B cell (primary cell): ENCODE data around the gene TRAPPC8. TPM values are rescaled to one million over a fixed set of nuclear protein-coding genes. Genes with fewer than 3 reads are reported as not detected.

Experiments
- ATAC-seq: fragments of 200-7000 bp; cut with Tn5 transposase; one replicate; pipeline ENCODE4 v1.10.0; 2021; ENCODE audit warnings: low read depth, mild to moderate bottlenecking, moderate number of reproducible peaks, moderate library complexity
- CTCF ChIA-PET: fragments of 350-600 bp; sonication (Branson Sonifier 250); formaldehyde crosslinking; loops from one replicate; lab custom pipeline; 2021; ENCODE audit warnings: antibody characterized with exemption, inconsistent platforms; lab: Charles Lee
- POLR2A ChIA-PET: fragments of 350-600 bp; sonication (Branson Sonifier 250); formaldehyde crosslinking; loops from one replicate; lab custom pipeline; 2021; ENCODE audit warnings: antibody characterized with exemption; lab: Charles Lee
- DNase-seq: peaks from one replicate; pipeline ENCODE4 v3.0.0; 2013
- H2AFZ ChIP-seq: 2 replicates; pipeline ENCODE4 v1.6.1; 2012; ENCODE audit warnings: mild to moderate bottlenecking, low read depth, low read length; ENCODE audit not compliant: insufficient read depth, poor library complexity, severe bottlenecking
- H3K27ac ChIP-seq, 2 donors: 1 replicate in 1 of 2; 2 replicates in 1 of 2; pipeline ENCODE4 v1.5.1; 2012 to 2013; ENCODE audit warnings: low read length in 2 of 2, mild to moderate bottlenecking in 2 of 2, moderate library complexity in 1 of 2
- H3K27me3 ChIP-seq, 4 experiments: fragments of 200-600 bp in 1 of 4; sonication (generic) in 1 of 4; replicated peaks in 1 of 4; 1 replicate in 2 of 4; 2 replicates in 2 of 4; pipeline versions ENCODE4 v1.6.1 to v1.7.0; 2013 to 2016; ENCODE audit warnings: low read length in 3 of 4, mild to moderate bottlenecking in 2 of 4, mixed read lengths in 1 of 4, moderate library complexity in 1 of 4; ENCODE audit not compliant: insufficient read depth in 4 of 4, control insufficient read depth in 3 of 4; ENCODE audit errors: control extremely low read depth in 1 of 4
- H3K36me3 ChIP-seq, 2 experiments: replicated peaks in 1 of 2; 1 replicate in 1 of 2; 2 replicates in 1 of 2; pipeline versions ENCODE4 v1.6.1 to v1.7.1; 2013; ENCODE audit warnings: low read length in 1 of 2; ENCODE audit not compliant: insufficient read depth in 2 of 2, control insufficient read depth in 1 of 2; ENCODE audit errors: control extremely low read depth in 1 of 2, extremely low read depth in 1 of 2
- H3K4me1 ChIP-seq, 2 donors: fragments of 200-600 bp in 1 of 2; sonication (generic) in 1 of 2; 1 replicate in 1 of 2; 2 replicates in 1 of 2; pipeline versions ENCODE4 v1.5.1 to v1.6.1; 2013 to 2017; ENCODE audit warnings: low read length in 2 of 2; ENCODE audit not compliant: control insufficient read depth in 2 of 2, insufficient read depth in 2 of 2
- H3K4me2 ChIP-seq: replicated peaks from 2 replicates; pipeline ENCODE3; 2012; ENCODE audit warnings: mild to moderate bottlenecking, low read depth, low read length; ENCODE audit not compliant: poor library complexity, severe bottlenecking
- H3K4me3 ChIP-seq, 5 experiments: fragments of 200-600 bp in 1 of 5; sonication (generic) in 1 of 5; 1 replicate in 3 of 5; 2 replicates in 2 of 5; pipeline versions ENCODE4 v1.5.1 to v1.7.0; 2011 to 2016; ENCODE audit warnings: low read length in 4 of 5, mild to moderate bottlenecking in 4 of 5, low read depth in 2 of 5, control low read depth in 1 of 5, moderate library complexity in 1 of 5; ENCODE audit not compliant: insufficient read depth in 1 of 5; ENCODE audit errors: control extremely low read depth in 1 of 5, extremely low read depth in 1 of 5
- H3K79me2 ChIP-seq: fragments of 200-600 bp; sonication (generic); one replicate; pipeline ENCODE4 v1.6.0; 2016; ENCODE audit warnings: low read length; ENCODE audit not compliant: control insufficient read depth, insufficient read depth
- H3K9ac ChIP-seq: fragments of 200-600 bp; sonication (generic); 2 replicates; pipeline ENCODE4 v1.6.1; 2017; ENCODE audit warnings: mild to moderate bottlenecking, low read length, moderate library complexity
- H3K9me3 ChIP-seq, 3 donors: one replicate each; pipeline versions ENCODE4 v1.6.1 to v1.7.1; 2013; ENCODE audit warnings: low read length in 2 of 3; ENCODE audit not compliant: control insufficient read depth in 2 of 3, insufficient read depth in 1 of 3; ENCODE audit errors: control extremely low read depth in 1 of 3
- H4K20me1 ChIP-seq: 2 replicates; pipeline ENCODE4 v1.6.0; 2012; ENCODE audit warnings: mild to moderate bottlenecking, low read length; ENCODE audit not compliant: insufficient read depth, control insufficient read depth, poor library complexity, severe bottlenecking
- H3K27ac Mint-ChIP-seq: one replicate; pipeline ENCODE4 v1.8.0; 2021; ENCODE audit warnings: mixed read lengths
- H3K27me3 Mint-ChIP-seq: one replicate; pipeline ENCODE4 v1.8.0; 2021; ENCODE audit warnings: mixed read lengths
- H3K4me1 Mint-ChIP-seq: one replicate; pipeline ENCODE4 v1.8.0; 2021; ENCODE audit warnings: mixed read lengths
- H3K4me3 Mint-ChIP-seq: one replicate; pipeline ENCODE4 v1.8.0; 2021; ENCODE audit warnings: mixed read lengths
- H3K9me3 Mint-ChIP-seq: one replicate; pipeline ENCODE4 v1.8.0; 2022; ENCODE audit warnings: mixed read lengths; ENCODE audit not compliant: insufficient read depth
- CTCF ChIP-seq: fragments of 200-600 bp; IDR thresholded peaks from one replicate; pipeline ENCODE4 v1.8.0; 2022; ENCODE audit warnings: antibody characterized with exemption, mild to moderate bottlenecking
- EZH2 ChIP-seq: IDR thresholded peaks from 2 replicates; pipeline ENCODE4 v1.6.1; 2012; ENCODE audit warnings: borderline replicate concordance, low read depth, mild to moderate bottlenecking, moderate library complexity, low read length; ENCODE audit not compliant: insufficient read depth, poor library complexity, severe bottlenecking
- WGBS: methylation state at CpG from one replicate; pipeline ENCODE4 v1.1.5; 2013; ENCODE audit warnings: missing lambda C conversion rate; ENCODE audit not compliant: insufficient coverage; 5-methylcytosine and 5-hydroxymethylcytosine counted together
- intact Hi-C: fragments of 100-400 bp; cut with micrococcal nuclease; formaldehyde crosslinking; loops from one replicate; pipeline ENCODE4 v1.10.0; 2022
- polyA plus RNA-seq: library from polyadenylated mRNA; depleted of rRNA; stranded (reverse); fragments of >200 nt; gene quantifications from 2 replicates; pipeline ENCODE4 v1.2.3, GENCODE V29; 2012
- total RNA-seq, 2 donors: library from RNA; stranded (reverse); fragments of 120-200 nt in 1 of 2; gene quantifications; 1 replicate in 1 of 2; 2 replicates in 1 of 2; pipeline versions ENCODE4 v1.2.3 to v1.2.4, GENCODE V29; 2013 to 2022

TRAPPC8 gene
- total and polyA plus RNA-seq, 2 donors (not counting 1 experiment from before 2014, with no cell fraction given) = 53.6 to 95.5 TPM

DNA sequence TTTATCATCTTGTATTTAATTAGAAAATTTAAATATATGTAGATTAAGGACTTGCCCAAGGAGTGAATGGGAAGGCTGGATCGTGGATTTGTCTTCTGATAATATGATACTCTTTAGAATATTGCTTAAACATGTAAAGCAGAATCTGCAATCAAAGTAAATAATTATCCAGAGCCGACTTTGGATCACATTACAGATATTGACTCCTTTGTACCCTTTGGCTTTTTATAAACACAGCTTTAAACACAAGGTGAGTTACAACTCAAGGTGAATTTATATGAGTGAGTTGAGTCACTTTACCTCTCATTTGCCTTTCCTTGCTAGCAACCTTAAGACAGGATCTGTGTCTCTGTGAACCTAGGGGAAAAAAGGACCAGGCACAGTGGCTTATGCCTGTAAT lies 144.5 kb downstream of the TRAPPC8 start:
- H3K27me3 ChIP-seq = no peaks in the 10 kb centered on the region
- H2AFZ ChIP-seq = no peak overlapping the region
- Mint-ChIP-seq H3K9me3 (no peaks in the 10 kb centered on the region), H3K4me3 (no peak overlapping the region), H3K27ac (no peak overlapping the region), H3K4me1 (no peaks in the 10 kb centered on the region), H3K27me3 (no peaks in the 10 kb centered on the region)
- H3K27ac ChIP-seq = no peak overlapping the region
- no peak overlapping the region for H3K9ac ChIP-seq
- CTCF ChIA-PET = no interaction called here
- H3K4me2 ChIP-seq = no peak overlapping the region
- intact Hi-C loops = no loop called here
- H3K79me2 ChIP-seq = no peaks in the 10 kb centered on the region
- WGBS = no CpG with 5 or more reads among the region's 2 CpGs
- H3K9me3 ChIP-seq = no peaks in the 10 kb centered on the region
- DNase-seq (no peak), ATAC-seq (no peak)
- TF ChIP-seq EZH2 (no peak), CTCF (no peak)
- H4K20me1 ChIP-seq = no peaks in the 10 kb centered on the region
- H3K36me3 ChIP-seq = no peaks in the 10 kb centered on the region
- POLR2A ChIA-PET = no interaction called here
- H3K4me3 ChIP-seq = no peak overlapping the region
- no peaks in the 10 kb centered on the region for H3K4me1 ChIP-seq

DNA sequence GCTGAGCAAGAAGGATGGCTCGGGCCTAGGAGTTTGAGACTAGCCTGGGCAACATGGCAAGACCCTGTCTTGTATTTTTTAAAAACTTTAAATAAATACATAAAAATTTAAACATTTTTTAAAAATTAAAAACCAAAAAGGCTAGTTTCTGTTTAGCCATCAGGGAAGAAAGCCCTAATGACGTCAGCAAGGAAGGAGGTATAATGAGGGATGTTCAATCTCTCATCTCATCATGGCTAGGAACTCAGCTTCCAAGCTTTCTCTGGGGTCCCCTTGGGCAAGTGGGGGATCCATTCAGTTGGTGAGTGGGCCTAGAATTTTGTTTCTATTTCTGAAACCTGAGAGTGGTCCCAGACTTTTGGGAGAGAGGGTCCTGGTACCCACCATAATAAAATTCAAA lies 147.2 kb downstream of the TRAPPC8 start:
- Histone ChIP-seq H3K4me3 (no peak overlapping the region), H3K27ac (no peak overlapping the region), H2AFZ (no peak overlapping the region), H3K9me3 (no peaks in the 10 kb centered on the region), H3K36me3 (no peaks in the 10 kb centered on the region), H3K4me2 (no peak overlapping the region), H3K27me3 (no peaks in the 10 kb centered on the region), H3K4me1 (peaks cover 4 to 5% of the 10 kb centered on the region in 2 donors), H3K9ac (no peak overlapping the region), H4K20me1 (no peaks in the 10 kb centered on the region), H3K79me2 (no peaks in the 10 kb centered on the region)
- Mint-ChIP-seq H3K27ac (no peak overlapping the region), H3K27me3 (no peaks in the 10 kb centered on the region), H3K4me3 (no peak overlapping the region), H3K4me1 (peaks cover 10% of the 10 kb centered on the region), H3K9me3 (no peaks in the 10 kb centered on the region)
- intact Hi-C loops = no loop called here
- 80% methylated on average over 1 of the region's 2 CpGs for WGBS
- POLR2A ChIA-PET = no interaction called here
- DNase-seq (no peak), ATAC-seq (no peak)
- TF ChIP-seq EZH2 (no peak), CTCF (no peak)
- CTCF ChIA-PET = no interaction called here
